Gastrocnemius medialis (tissue), 4 donors: ENCODE data around the gene USP46. TPM values are rescaled to one million over a fixed set of nuclear protein-coding genes. Genes with fewer than 3 reads are reported as not detected.

ENCODE experiments used
- ATAC-seq, 2 donors: fragments of 150-250 bp; one replicate each; pipeline ENCODE4 v1.9.1; 2016
- DNase-seq, 2 donors: peaks; one replicate each; pipeline ENCODE4 v3.0.0-alpha.2; 2019
- H3K27ac ChIP-seq, 4 donors: fragments of 200-600 bp; sonication (generic); 1 replicate in 1 of 4; 2 replicates in 3 of 4; pipeline ENCODE4 v1.5.1; 2016 to 2018; ENCODE audit warnings: mild to moderate bottlenecking in 2 of 4, moderate library complexity in 1 of 4
- H3K27me3 ChIP-seq, 3 donors: fragments of 200-600 bp; sonication (generic) in 2 of 3; 1 replicate in 1 of 3; 2 replicates in 2 of 3; pipeline versions ENCODE4 v1.5.1 to v1.6.0; 2016 to 2019; ENCODE audit warnings: mild to moderate bottlenecking in 1 of 3, moderate library complexity in 1 of 3
- H3K36me3 ChIP-seq, 2 donors: fragments of 200-600 bp; sonication (generic) in 1 of 2; one replicate each; pipeline ENCODE4 v1.5.1; 2017 to 2018
- H3K4me1 ChIP-seq, 2 donors: fragments of 200-600 bp; sonication (generic) in 1 of 2; one replicate each; pipeline ENCODE4 v1.5.1; 2016 to 2017; ENCODE audit warnings: mild to moderate bottlenecking in 2 of 2
- H3K4me3 ChIP-seq, 4 donors: fragments of 200-600 bp; sonication (generic) in 3 of 4; 1 replicate in 1 of 4; 2 replicates in 3 of 4; pipeline ENCODE4 v1.5.1; 2016 to 2019; ENCODE audit warnings: mild to moderate bottlenecking in 2 of 4
- H3K9me3 ChIP-seq, 3 donors: fragments of 200-600 bp; sonication (generic) in 2 of 3; 1 replicate in 1 of 3; 2 replicates in 2 of 3; pipeline ENCODE4 v1.5.1; 2016 to 2019
- POLR2A ChIP-seq, 2 donors: fragments of 450-650 bp; IDR thresholded peaks; one replicate each; pipeline ENCODE4 v1.6.1; 2017; ENCODE audit warnings: antibody characterized with exemption in 2 of 2, mild to moderate bottlenecking in 2 of 2, moderate library complexity in 2 of 2
- in situ Hi-C, 4 donors: fragments of 200-750 bp; cut with MboI; loops; one replicate each; pipeline versions ENCODE4 v1.15.0 to v1.8.0; 2017; ENCODE audit warnings: low sequenced_read_pairs in 4 of 4
- intact Hi-C: fragments of 100-400 bp; cut with DNase I; formaldehyde crosslinking; loops from one replicate; pipeline ENCODE4 v1.15.1; 2023; ENCODE audit warnings: low total_unique reads
- total RNA-seq, 4 donors: library from RNA; depleted of rRNA; stranded (reverse); fragments of >200 nt; gene quantifications; one replicate each; pipeline versions ENCODE4 v1.1.0 to v1.2.3, GENCODE V29; 2016
- TF ChIP-seq, protein P1 (sequence below), 5 experiments: fragments of 450-650 bp in 3 of 5; fragments of 200-600 bp in 2 of 5; sonication (generic) in 2 of 5; IDR thresholded peaks in 4 of 5; conservative IDR thresholded peaks in 1 of 5; 1 replicate in 4 of 5; 2 replicates in 1 of 5; pipeline ENCODE4 v1.5.1; 2016 to 2019; ENCODE audit warnings: antibody characterized with exemption in 5 of 5, mild to moderate bottlenecking in 3 of 5, moderate library complexity in 3 of 5

Gene USP46
- total RNA-seq, 4 donors from 2014 or later: 8.9 to 13.2 (median 11.8) TPM

DNA sequence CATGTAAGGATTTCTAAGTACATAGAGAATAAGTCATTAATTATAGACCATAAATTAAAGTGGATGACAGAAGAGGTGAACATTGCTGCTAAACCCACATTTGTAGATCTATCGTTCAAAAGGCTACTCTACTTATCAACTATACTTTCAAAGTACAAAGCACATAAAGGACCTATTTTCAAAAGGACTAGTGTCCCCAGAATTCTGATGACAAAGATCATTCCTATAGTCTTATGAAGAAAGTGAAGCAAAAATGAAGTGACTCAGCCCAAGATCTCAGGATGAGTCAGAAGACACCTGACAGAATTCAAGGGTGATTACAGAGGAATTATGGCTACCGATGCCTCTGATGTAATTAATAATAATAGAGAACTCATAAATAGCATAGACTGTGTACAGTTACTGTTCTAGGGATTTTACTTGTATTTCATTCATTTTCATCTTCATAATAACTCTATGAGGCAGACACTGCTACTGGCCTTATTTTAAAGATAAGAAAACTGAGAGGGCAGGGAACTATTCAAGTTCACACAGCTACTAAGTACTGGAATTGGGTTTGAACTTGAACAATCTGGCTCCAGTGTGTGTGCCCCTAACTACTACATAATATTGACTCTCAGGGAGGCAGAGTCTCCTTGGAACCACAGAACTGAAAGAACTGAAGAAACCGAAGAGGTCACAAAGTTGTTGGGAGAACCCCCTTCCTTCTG, 17.1 kb downstream of the USP46 start:
- in situ Hi-C loops (no loop called here), intact Hi-C loops (loop anchor here (2.0 kb wide), 1 partner anchor 13 kb away; no protein-coding TSS in a partner anchor)
- ATAC-seq: no peak
- peak overlapping the region in 1 of 4 donors; percentile 22 for H3K27ac ChIP-seq
- DNase-seq: no peak
- H3K27me3 ChIP-seq: no peaks in the 10 kb centered on the region
- H3K4me1 ChIP-seq: peaks cover 39 to 46% of the 10 kb centered on the region in 2 donors
- TF ChIP-seq, protein P1, sequence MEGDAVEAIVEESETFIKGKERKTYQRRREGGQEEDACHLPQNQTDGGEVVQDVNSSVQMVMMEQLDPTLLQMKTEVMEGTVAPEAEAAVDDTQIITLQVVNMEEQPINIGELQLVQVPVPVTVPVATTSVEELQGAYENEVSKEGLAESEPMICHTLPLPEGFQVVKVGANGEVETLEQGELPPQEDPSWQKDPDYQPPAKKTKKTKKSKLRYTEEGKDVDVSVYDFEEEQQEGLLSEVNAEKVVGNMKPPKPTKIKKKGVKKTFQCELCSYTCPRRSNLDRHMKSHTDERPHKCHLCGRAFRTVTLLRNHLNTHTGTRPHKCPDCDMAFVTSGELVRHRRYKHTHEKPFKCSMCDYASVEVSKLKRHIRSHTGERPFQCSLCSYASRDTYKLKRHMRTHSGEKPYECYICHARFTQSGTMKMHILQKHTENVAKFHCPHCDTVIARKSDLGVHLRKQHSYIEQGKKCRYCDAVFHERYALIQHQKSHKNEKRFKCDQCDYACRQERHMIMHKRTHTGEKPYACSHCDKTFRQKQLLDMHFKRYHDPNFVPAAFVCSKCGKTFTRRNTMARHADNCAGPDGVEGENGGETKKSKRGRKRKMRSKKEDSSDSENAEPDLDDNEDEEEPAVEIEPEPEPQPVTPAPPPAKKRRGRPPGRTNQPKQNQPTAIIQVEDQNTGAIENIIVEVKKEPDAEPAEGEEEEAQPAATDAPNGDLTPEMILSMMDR (IDR thresholded peaks at IDR 0.05 in 4 of 5, conservative IDR thresholded peaks at IDR 0.05 in 1 of 5): no peak
- no peak for TF ChIP-seq POLR2A (IDR thresholded peaks at IDR 0.05)
- no peaks in the 10 kb centered on the region for H3K9me3 ChIP-seq
- no peak overlapping the region for H3K4me3 ChIP-seq
- H3K36me3 ChIP-seq: no peaks in the 10 kb centered on the region

DNA sequence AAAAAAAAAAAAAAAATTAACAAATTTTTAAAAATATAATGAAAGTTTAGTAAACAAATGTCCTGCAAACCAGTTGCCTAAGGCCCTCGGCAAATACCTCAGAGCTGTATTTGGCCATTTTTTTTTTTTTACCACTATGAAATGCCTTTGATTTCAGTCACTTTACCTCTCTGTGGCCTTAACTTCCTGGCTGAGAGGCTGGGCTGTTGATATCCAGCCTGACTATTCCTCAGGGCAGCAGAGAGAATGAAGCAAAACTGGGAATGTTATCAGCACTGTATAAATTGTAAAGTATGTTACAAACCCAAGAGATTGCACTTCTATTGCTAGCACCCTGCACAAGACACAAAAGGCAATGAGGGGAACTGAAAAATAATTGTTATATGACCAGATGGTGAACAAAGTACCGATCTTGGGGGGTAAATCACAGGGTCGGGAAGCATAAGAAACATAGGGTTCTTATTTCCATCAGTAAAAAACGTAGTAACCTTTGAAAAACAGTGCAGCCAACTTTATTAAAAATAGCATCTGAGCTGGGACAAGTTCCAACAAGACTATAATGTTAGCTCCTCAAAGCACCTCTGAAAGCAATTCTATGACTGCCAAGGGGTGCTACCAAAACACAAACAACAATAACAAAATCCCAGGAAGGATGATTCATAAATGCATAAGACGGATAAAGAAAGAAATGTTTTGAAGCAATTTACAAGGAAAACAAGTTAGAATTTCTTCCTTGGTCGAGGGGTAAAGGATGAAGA, 18.1 kb downstream of the USP46 start:
- no peak for ATAC-seq
- H3K27me3 ChIP-seq: no peaks in the 10 kb centered on the region
- DNase-seq: no peak
- peak overlapping the region in 3 of 4 donors; percentile 8 to 36 (median 22) for H3K27ac ChIP-seq
- TF ChIP-seq POLR2A (IDR thresholded peaks at IDR 0.05): no peak
- TF ChIP-seq, protein P1 (IDR thresholded peaks at IDR 0.05 in 4 of 5, conservative IDR thresholded peaks at IDR 0.05 in 1 of 5): no peak
- H3K36me3 ChIP-seq: no peaks in the 10 kb centered on the region
- in situ Hi-C loops: no loop called here
- H3K9me3 ChIP-seq: no peaks in the 10 kb centered on the region
- H3K4me3 ChIP-seq: no peak overlapping the region
- H3K4me1 ChIP-seq: peaks cover 36 to 46% of the 10 kb centered on the region in 2 donors
- intact Hi-C loops: loop anchor here (2.0 kb wide), 1 partner anchor 14 kb away; no protein-coding TSS in a partner anchor

DNA sequence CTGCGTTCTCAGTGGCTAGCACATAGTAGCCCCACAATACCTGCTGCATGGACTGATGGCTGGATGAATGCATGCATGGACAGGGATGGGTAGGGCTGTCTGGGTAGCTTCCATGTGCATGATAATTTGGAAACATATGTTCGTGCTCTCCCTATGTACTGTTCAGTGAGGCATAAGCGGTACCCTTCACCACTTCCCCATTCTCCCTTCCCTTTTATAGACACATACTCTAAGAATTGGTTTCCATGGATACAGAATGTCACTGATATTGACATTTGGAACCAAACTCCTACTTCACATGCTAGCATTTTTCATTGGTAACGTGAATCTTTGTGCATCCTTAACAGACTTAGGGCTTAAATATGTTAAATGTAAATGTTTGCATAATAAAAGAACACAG, 20.4 kb downstream of the USP46 start:
- intact Hi-C loops: no loop called here
- DNase-seq: no peak
- Histone ChIP-seq H3K27ac (no peak overlapping the region), H3K4me3 (no peak overlapping the region), H3K27me3 (no peaks in the 10 kb centered on the region), H3K4me1 (peaks cover 28 to 34% of the 10 kb centered on the region in 2 donors), H3K36me3 (no peaks in the 10 kb centered on the region), H3K9me3 (no peaks in the 10 kb centered on the region)
- ATAC-seq: no peak
- in situ Hi-C loops: no loop called here
- TF ChIP-seq POLR2A (IDR thresholded peaks at IDR 0.05): no peak
- TF ChIP-seq, protein P1 (IDR thresholded peaks at IDR 0.05 in 4 of 5, conservative IDR thresholded peaks at IDR 0.05 in 1 of 5): no peak

GRCh38 chr4:52637116-52637515, 22.0 kb downstream of the USP46 start:
- intact Hi-C loops: no loop called here
- H3K4me3 ChIP-seq: no peak overlapping the region
- H3K4me1 ChIP-seq: peaks cover 15 to 18% of the 10 kb centered on the region in 2 donors
- in situ Hi-C loops: no loop called here
- TF ChIP-seq, protein P1 (IDR thresholded peaks at IDR 0.05 in 4 of 5, conservative IDR thresholded peaks at IDR 0.05 in 1 of 5): no peak
- no peak for TF ChIP-seq POLR2A (IDR thresholded peaks at IDR 0.05)
- no peaks in the 10 kb centered on the region for H3K27me3 ChIP-seq
- no peaks in the 10 kb centered on the region for H3K9me3 ChIP-seq
- H3K36me3 ChIP-seq: no peaks in the 10 kb centered on the region
- ATAC-seq (no peak), DNase-seq (no peak)
- H3K27ac ChIP-seq: no peak overlapping the region
